GM12878 (cell line): Measurements from ENCODE around the gene PRPF18. TPM values are rescaled to one million over a fixed set of nuclear protein-coding genes. Genes with fewer than 3 reads are reported as not detected.

ENCODE experiments used
- ATAC-seq: fragments of 200-7000 bp; cut with Tn5 transposase; 3 replicates; pipeline ENCODE4 v1.9.1; 2020; ENCODE audit warnings: mild to moderate bottlenecking, moderate library complexity
- BruUV-seq: library from RNA; stranded (reverse); fragments of 400-500 nt; replicated peaks from 2 replicates; lab custom pipeline; 2021; lab: Mats Ljungman, UMichigan
- CTCF ChIA-PET: fragments of 300-600 bp; sonication (Branson Sonifier 250); formaldehyde crosslinking; extraction: SDS; loops from one replicate; lab custom pipeline; 2021; ENCODE audit warnings: inconsistent platforms; lab: Yijun Ruan, JAX
- POLR2A ChIA-PET: fragments of 350-600 bp; formaldehyde crosslinking; extraction: SDS; loops from one replicate; lab custom pipeline; 2021; ENCODE audit warnings: inconsistent platforms; lab: Charles Lee
- RAD21 ChIA-PET: fragments of 300-600 bp; sonication (Branson Sonifier 250); formaldehyde crosslinking; loops from one replicate; lab custom pipeline; 2023; ENCODE audit warnings: antibody characterized with exemption; ENCODE audit not compliant: unreplicated experiment; lab: Charles Lee
- SMC1A ChIA-PET: fragments of 300-600 bp; sonication (Branson Sonifier 250); formaldehyde crosslinking; loops from one replicate; lab custom pipeline; 2023; ENCODE audit not compliant: unreplicated experiment, uncharacterized antibody; lab: Charles Lee
- DNase-seq: peaks from one replicate; pipeline ENCODE4 v3.0.0-alpha.2; 2011; ENCODE audit warnings: low read depth, low spot score
- FAIRE-seq: peaks from 3 replicates; lab custom pipeline; 2011; peaks lifted over from hg19 to GRCh38; lab: Jason Lieb, UNC
- H2AFZ ChIP-seq: 2 replicates; pipeline ENCODE4 v1.6.0; 2011; ENCODE audit warnings: low read depth, low read length, control low read depth; ENCODE audit not compliant: control insufficient read depth
- H3K27ac ChIP-seq: 2 replicates; pipeline ENCODE4 v1.5.1; 2011; ENCODE audit warnings: control low read depth; ENCODE audit not compliant: control insufficient read depth, insufficient read depth
- H3K27me3 ChIP-seq, 2 experiments: replicated peaks in 1 of 2; 2 replicates each; pipeline versions ENCODE4 v1.6.0 to v1.6.1; 2011; ENCODE audit warnings: low read length in 1 of 2; ENCODE audit not compliant: control insufficient read depth in 2 of 2, insufficient read depth in 2 of 2
- H3K36me3 ChIP-seq, 2 experiments: 2 replicates each; pipeline ENCODE4 v1.5.1; 2011; ENCODE audit warnings: low read length in 1 of 2; ENCODE audit not compliant: control insufficient read depth in 2 of 2, insufficient read depth in 2 of 2
- H3K4me1 ChIP-seq: 2 replicates; pipeline ENCODE4 v1.6.1; 2011; ENCODE audit warnings: mild to moderate bottlenecking, low read length, moderate library complexity, mixed read lengths; ENCODE audit not compliant: control insufficient read depth, insufficient read depth
- H3K4me2 ChIP-seq: 2 replicates; pipeline ENCODE4 v1.6.0; 2011; ENCODE audit warnings: control low read depth; ENCODE audit not compliant: control insufficient read depth, insufficient read depth
- H3K4me3 ChIP-seq: fragments of 200-600 bp; sonication (generic); 2 replicates; pipeline ENCODE4 v1.5.1; 2016
- H3K79me2 ChIP-seq: 2 replicates; pipeline ENCODE4 v1.6.0; 2011; ENCODE audit warnings: low read length; ENCODE audit not compliant: control insufficient read depth, insufficient read depth
- H3K9ac ChIP-seq: 2 replicates; pipeline ENCODE4 v1.8.0; 2011; ENCODE audit warnings: low read length, control low read depth, mixed read lengths; ENCODE audit not compliant: control insufficient read depth, insufficient read depth
- H3K9me3 ChIP-seq: replicated peaks from 3 replicates; pipeline ENCODE4 v1.5.1; 2011; ENCODE audit warnings: mild to moderate bottlenecking, low read length; ENCODE audit not compliant: control insufficient read depth, insufficient read depth
- H4K20me1 ChIP-seq: 2 replicates; pipeline ENCODE4 v1.6.0; 2011; ENCODE audit not compliant: control insufficient read depth, insufficient read depth
- ASH2L ChIP-seq: fragments of 300-600, 200-600 bp; sonication (generic); IDR thresholded peaks from 2 replicates; pipeline ENCODE4 v1.6.1; 2017; ENCODE audit warnings: low read depth, mild to moderate bottlenecking, borderline replicate concordance
- EP300 ChIP-seq, 2 experiments: fragments of 150-350 bp in 1 of 2; IDR thresholded peaks; 2 replicates each; pipeline ENCODE4 v1.6.1; 2011 to 2012; ENCODE audit warnings: low read depth in 2 of 2, low read length in 2 of 2, borderline replicate concordance in 1 of 2, improper control_type of control experiment in 1 of 2, inconsistent platforms in 1 of 2; ENCODE audit not compliant: control insufficient read depth in 1 of 2
- IRF3 ChIP-seq: fragments of 450-650 bp; IDR thresholded peaks from 2 replicates; pipeline ENCODE4 v1.6.1; 2014; ENCODE audit warnings: mild to moderate bottlenecking
- NFYA ChIP-seq: IDR thresholded peaks from 2 replicates; pipeline ENCODE4 v1.6.1; 2011; ENCODE audit warnings: low read depth, mild to moderate bottlenecking, low read length, improper control_type of control experiment, borderline replicate concordance
- RCOR1 ChIP-seq: conservative IDR thresholded peaks from 2 replicates; pipeline ENCODE4 v1.6.1; 2012; ENCODE audit warnings: low read depth, low read length, improper control_type of control experiment
- RELA ChIP-seq: fragments of 450-650 bp; IDR thresholded peaks from 2 replicates; pipeline ENCODE4 v1.8.0; 2014; ENCODE audit warnings: borderline replicate concordance; ENCODE audit not compliant: partially characterized antibody
- SIX5 ChIP-seq: IDR thresholded peaks from 2 replicates; pipeline ENCODE4 v1.6.1; 2011; ENCODE audit warnings: mild to moderate bottlenecking, low read depth, low read length, moderate library complexity; ENCODE audit not compliant: severe bottlenecking
- WGBS: methylation state at CpG from one replicate; pipeline ENCODE4 v1.1.6; 2016; ENCODE audit warnings: low lambda C conversion rate; ENCODE audit not compliant: insufficient replicate concordance, insufficient coverage; ENCODE audit errors: missing lambda C conversion rate; 5-methylcytosine and 5-hydroxymethylcytosine counted together
- in situ Hi-C: fragments of 300-500 bp; cut with MboI; formaldehyde crosslinking; loops from 9 replicates; pipeline ENCODE4 v1.14.3; 2018; ENCODE audit warnings: mixed read lengths
- intact Hi-C: fragments of 100-400 bp; cut with micrococcal nuclease; formaldehyde crosslinking; loops from one replicate; pipeline ENCODE4 v1.14.2; 2022; ENCODE audit not compliant: unreplicated experiment
- polyA plus RNA-seq, 11 experiments: library from polyadenylated mRNA; depleted of rRNA in 4 of 11; unstranded in 6 of 11; stranded (reverse) in 5 of 11; fragments of >200 nt; fragmentation: Nextera tagmentation in 4 of 11; fragmentation: Illumina TruSeq in 1 of 11; extraction: Ambion mirVana in 4 of 11; extraction: Trizol in 1 of 11; gene quantifications; 1 replicate in 1 of 11; 2 replicates in 10 of 11; pipeline versions ENCODE4 v1.2.1 to v1.2.3, GENCODE V29; 2011 to 2016; ENCODE audit warnings: inconsistent platforms in 2 of 11, missing spikeins in 2 of 11, low read depth in 1 of 11
- total RNA-seq, 4 experiments: library from RNA; depleted of rRNA in 3 of 4; stranded (reverse); fragments of >200 nt in 3 of 4; fragmentation: Illumina TruSeq in 1 of 4; extraction: Trizol in 1 of 4; gene quantifications; 2 replicates each; pipeline versions ENCODE4 v1.2.1 to v1.2.3, GENCODE V29; 2013 to 2021
- TF ChIP-seq, protein P1 (sequence below): fragments of 450-650 bp; IDR thresholded peaks from 2 replicates; pipeline ENCODE4 v1.6.1; 2018; ENCODE audit warnings: mild to moderate bottlenecking, low read depth, moderate library complexity; ENCODE audit not compliant: partially characterized antibody

The PRPF18 gene
- total and polyA plus RNA-seq, 10 of the 15 experiments (the other 5 are each of a cell fraction or from before 2014, with no cell fraction given), result 15.6 to 35.8 (median 28.8) TPM

GRCh38 chr10:13590886-13591285 lies 4.1 kb downstream of the PRPF18 start:
- SMC1A ChIA-PET, result interaction anchor here (0.5 kb wide), 1 partner anchor 1491 kb away, joined by 3 read pairs; no protein-coding TSS in a partner anchor
- intact Hi-C loops, result no loop called here
- no peaks in the 10 kb centered on the region for H3K9me3 ChIP-seq
- H3K4me3 ChIP-seq, result no peak overlapping the region
- in situ Hi-C loops, result no loop called here
- no peak overlapping the region for H2AFZ ChIP-seq
- DNase-seq (no peak), ATAC-seq (no peak), FAIRE-seq (no peak)
- RAD21 ChIA-PET, result interaction anchor here (1.4 kb wide), 1 partner anchor 175 kb away, joined by 3 read pairs; no protein-coding TSS in a partner anchor
- H3K4me1 ChIP-seq, result no peaks in the 10 kb centered on the region
- no peak overlapping the region for H3K4me2 ChIP-seq
- H3K27me3 ChIP-seq, result no peaks in the 10 kb centered on the region
- peaks cover 1 to 5% of the 10 kb centered on the region in 2 experiments; a peak in 2 of 4 replicates for H3K36me3 ChIP-seq
- H3K79me2 ChIP-seq, result peaks cover 13% of the 10 kb centered on the region
- no peaks in the 10 kb centered on the region for H4K20me1 ChIP-seq
- BruUV-seq, result no TSS peak
- POLR2A ChIA-PET, result no interaction called here
- WGBS, result 84% methylated on average over 4 of the region's 4 CpGs
- no peak for TF ChIP-seq EP300 (IDR thresholded peaks at IDR 0.05; ENCODE audit: borderline replicate concordance in 1 of 2, control insufficient read depth in 1 of 2, low read depth in 2 of 2, low read length in 2 of 2)
- TF ChIP-seq ASH2L, result no peak
- no peak for TF ChIP-seq SIX5
- TF ChIP-seq IRF3, result no peak
- TF ChIP-seq, protein P1, sequence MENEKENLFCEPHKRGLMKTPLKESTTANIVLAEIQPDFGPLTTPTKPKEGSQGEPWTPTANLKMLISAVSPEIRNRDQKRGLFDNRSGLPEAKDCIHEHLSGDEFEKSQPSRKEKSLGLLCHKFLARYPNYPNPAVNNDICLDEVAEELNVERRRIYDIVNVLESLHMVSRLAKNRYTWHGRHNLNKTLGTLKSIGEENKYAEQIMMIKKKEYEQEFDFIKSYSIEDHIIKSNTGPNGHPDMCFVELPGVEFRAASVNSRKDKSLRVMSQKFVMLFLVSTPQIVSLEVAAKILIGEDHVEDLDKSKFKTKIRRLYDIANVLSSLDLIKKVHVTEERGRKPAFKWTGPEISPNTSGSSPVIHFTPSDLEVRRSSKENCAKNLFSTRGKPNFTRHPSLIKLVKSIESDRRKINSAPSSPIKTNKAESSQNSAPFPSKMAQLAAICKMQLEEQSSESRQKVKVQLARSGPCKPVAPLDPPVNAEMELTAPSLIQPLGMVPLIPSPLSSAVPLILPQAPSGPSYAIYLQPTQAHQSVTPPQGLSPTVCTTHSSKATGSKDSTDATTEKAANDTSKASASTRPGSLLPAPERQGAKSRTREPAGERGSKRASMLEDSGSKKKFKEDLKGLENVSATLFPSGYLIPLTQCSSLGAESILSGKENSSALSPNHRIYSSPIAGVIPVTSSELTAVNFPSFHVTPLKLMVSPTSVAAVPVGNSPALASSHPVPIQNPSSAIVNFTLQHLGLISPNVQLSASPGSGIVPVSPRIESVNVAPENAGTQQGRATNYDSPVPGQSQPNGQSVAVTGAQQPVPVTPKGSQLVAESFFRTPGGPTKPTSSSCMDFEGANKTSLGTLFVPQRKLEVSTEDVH, result no peak
- TF ChIP-seq NFYA, result no peak
- TF ChIP-seq RELA, result no peak
- no peak for TF ChIP-seq RCOR1
- TF ChIP-seq, all 136 proteins: peak for 0
- no peak overlapping the region for H3K9ac ChIP-seq
- no peak overlapping the region for H3K27ac ChIP-seq
- CTCF ChIA-PET, result interaction anchor here (0.7 to 1.1 kb wide), 2 partner anchors 64 to 100 kb away, joined by 3 read pairs; no protein-coding TSS in a partner anchor
